Measurements from ENCODE around the gene NOL3. TPM values are rescaled to one million over a fixed set of nuclear protein-coding genes. Genes with fewer than 3 reads are reported as not detected.

Gene NOL3
- total RNA-seq, 1 experiment from 2014 or later = 0.15 TPM

DNA sequence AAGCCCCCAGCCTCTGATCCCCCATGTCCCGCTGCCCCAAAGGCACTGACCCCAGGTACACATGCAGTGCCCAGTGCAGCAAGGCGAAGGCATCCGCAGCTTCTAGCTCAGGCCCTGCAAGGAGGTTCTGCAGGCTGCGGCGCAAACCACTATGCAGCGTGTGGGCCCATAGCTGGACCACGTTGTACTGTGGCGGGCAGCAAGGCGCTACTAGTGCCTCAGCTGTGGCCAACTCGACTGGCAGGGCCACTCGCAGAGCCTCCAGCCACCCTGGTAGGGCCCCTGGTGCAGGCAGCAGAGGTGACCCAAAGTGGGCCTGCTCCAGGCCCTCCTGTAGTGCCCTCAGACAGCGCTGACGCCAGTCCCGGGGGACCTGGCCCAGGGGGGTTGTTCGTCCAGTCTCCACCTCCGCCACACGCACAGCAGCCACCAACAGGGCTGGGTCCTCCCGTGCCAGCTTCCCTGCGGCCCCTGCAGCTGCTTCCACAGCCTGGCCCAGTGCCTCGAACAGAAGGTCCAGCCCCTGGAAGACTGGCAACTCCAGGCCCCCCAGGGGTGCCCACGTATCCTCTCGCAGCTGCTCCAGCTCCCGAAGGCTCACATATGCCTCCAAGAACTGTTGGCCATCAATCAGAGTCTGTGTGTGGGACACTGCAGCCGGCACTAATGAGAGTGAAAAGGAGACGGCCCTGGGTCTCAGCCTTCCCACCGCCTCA, 17.0 kb downstream of the NOL3 start:
- H3K9me2 ChIP-seq (replicated peaks; ENCODE audit: insufficient read depth, low read length) = no peaks in the 10 kb centered on the region
- H3K4me3 ChIP-seq (ENCODE audit: low read length) = no peak overlapping the region
- H4K20me1 ChIP-seq (ENCODE audit: insufficient read depth, low read depth, low read length) = peaks cover 2% of the 10 kb centered on the region; the same call in 1 of the 2 replicates
- no peaks in the 10 kb centered on the region for H3K36me3 ChIP-seq (ENCODE audit: insufficient read depth, low read length)
- no peak overlapping the region for H3K27ac ChIP-seq (ENCODE audit: low read length)
- H2AFZ ChIP-seq (ENCODE audit: low read length) = no peak overlapping the region
- H3K9me3 ChIP-seq (ENCODE audit: low read length) = no peaks in the 10 kb centered on the region
- no peaks in the 10 kb centered on the region for H3K27me3 ChIP-seq (ENCODE audit: low read length)
- DNase-seq = no peak
- no peak overlapping the region for H3K9ac ChIP-seq (ENCODE audit: low read length)
- H3K79me2 ChIP-seq (ENCODE audit: low read length) = peaks cover 3% of the 10 kb centered on the region
- no peak overlapping the region for H3K4me2 ChIP-seq (ENCODE audit: low read depth, low read length, poor library complexity, severe bottlenecking)
- H3K4me1 ChIP-seq (ENCODE audit: low read length) = peaks cover 19% of the 10 kb centered on the region

DNA sequence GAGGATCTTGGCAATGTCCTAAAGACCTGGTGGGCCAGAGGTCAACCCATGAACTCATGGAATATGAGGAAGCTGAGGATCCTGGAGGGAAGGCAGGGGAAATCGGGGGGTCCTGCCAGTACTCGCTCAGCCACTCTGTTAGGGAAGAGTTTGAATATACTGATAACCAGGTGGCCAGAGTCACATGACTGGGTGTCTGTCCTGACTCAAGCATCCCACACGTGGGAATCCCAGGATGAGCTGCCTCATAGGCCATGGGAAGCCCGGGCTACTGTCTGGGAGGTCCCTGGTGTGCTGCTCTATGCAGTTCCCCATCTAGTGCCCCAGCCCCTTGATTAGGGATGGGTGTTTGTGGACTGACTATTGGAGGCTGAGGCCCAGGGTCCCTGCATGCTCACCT, 18.0 kb downstream of the NOL3 start:
- H3K9me3 ChIP-seq (ENCODE audit: low read length) = no peaks in the 10 kb centered on the region
- no peak overlapping the region for H3K27ac ChIP-seq (ENCODE audit: low read length)
- peaks cover 16% of the 10 kb centered on the region for H3K4me1 ChIP-seq (ENCODE audit: low read length)
- DNase-seq = no peak
- H3K9ac ChIP-seq (ENCODE audit: low read length) = no peak overlapping the region
- H2AFZ ChIP-seq (ENCODE audit: low read length) = no peak overlapping the region
- peaks cover 1% of the 10 kb centered on the region; the same call in 1 of the 2 replicates for H3K36me3 ChIP-seq (ENCODE audit: insufficient read depth, low read length)
- H4K20me1 ChIP-seq (ENCODE audit: insufficient read depth, low read depth, low read length) = peaks cover 12% of the 10 kb centered on the region
- no peak overlapping the region for H3K4me2 ChIP-seq (ENCODE audit: low read depth, low read length, poor library complexity, severe bottlenecking)
- no peak overlapping the region for H3K4me3 ChIP-seq (ENCODE audit: low read length)
- no peaks in the 10 kb centered on the region for H3K27me3 ChIP-seq (ENCODE audit: low read length)
- H3K79me2 ChIP-seq (ENCODE audit: low read length) = peaks cover 13% of the 10 kb centered on the region
- H3K9me2 ChIP-seq (replicated peaks; ENCODE audit: insufficient read depth, low read length) = no peaks in the 10 kb centered on the region

DNA sequence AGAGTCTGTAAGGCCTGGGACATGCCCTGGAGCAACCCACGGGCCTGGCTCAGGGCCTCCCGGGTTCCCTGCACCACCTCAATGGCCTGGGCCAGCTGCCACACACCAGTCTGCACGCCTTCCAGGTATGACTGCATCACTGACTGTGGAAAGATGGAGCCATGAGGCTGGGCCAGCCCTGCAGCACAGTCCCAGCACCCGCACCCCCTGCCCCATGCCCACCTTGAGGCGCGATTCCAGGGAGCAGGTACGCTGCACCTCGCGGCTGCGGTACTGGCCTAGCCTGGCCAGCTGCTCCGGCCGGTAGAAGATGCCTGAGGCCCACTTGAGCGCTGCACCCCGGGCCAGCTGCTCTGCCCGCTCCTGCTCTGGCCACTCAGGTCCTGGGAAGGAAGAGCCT, 18.5 kb downstream of the NOL3 start:
- no peaks in the 10 kb centered on the region for H3K27me3 ChIP-seq (ENCODE audit: low read length)
- no peak overlapping the region for H3K4me3 ChIP-seq (ENCODE audit: low read length)
- DNase-seq = no peak
- H3K9ac ChIP-seq (ENCODE audit: low read length) = no peak overlapping the region
- H4K20me1 ChIP-seq (ENCODE audit: insufficient read depth, low read depth, low read length) = peaks cover 17% of the 10 kb centered on the region
- no peaks in the 10 kb centered on the region for H3K9me2 ChIP-seq (replicated peaks; ENCODE audit: insufficient read depth, low read length)
- H2AFZ ChIP-seq (ENCODE audit: low read length) = no peak overlapping the region
- no peaks in the 10 kb centered on the region for H3K9me3 ChIP-seq (ENCODE audit: low read length)
- peaks cover 20% of the 10 kb centered on the region for H3K4me1 ChIP-seq (ENCODE audit: low read length)
- no peak overlapping the region for H3K4me2 ChIP-seq (ENCODE audit: low read depth, low read length, poor library complexity, severe bottlenecking)
- H3K79me2 ChIP-seq (ENCODE audit: low read length) = peaks cover 18% of the 10 kb centered on the region
- H3K27ac ChIP-seq (ENCODE audit: low read length) = no peak overlapping the region
- H3K36me3 ChIP-seq (ENCODE audit: insufficient read depth, low read length) = peaks cover 6% of the 10 kb centered on the region; the same call in 1 of the 2 replicates

DNA sequence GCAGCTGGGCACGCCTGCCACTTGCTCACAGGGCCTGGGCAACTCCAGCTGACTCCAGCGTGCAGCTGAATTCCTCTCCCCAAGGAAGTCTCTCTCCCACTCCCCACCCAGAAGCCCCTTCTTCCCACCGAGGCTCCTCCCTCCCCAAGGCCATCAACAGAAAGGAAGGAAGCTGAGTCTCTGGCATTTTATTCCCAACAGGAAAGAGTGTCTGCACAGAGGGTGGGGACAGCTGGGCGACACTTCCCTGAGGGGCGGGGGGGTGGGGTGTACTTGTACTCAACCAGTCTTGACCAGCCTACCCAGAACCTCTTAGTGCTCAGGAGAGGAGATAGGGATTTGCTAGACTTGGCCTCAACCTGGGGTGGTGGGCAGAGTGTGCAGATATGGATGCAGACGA, 19.7 kb downstream of the NOL3 start, which contains the start of gene EXOC3L1:
Gene EXOC3L1 (minus strand): TSS at position 96 of the 400 bp plus-strand sequence. CDS start 460 bp downstream, outside the sequence.
- Histone ChIP-seq H3K9me2 (replicated peaks; ENCODE audit: insufficient read depth, low read length) (no peaks in the 10 kb centered on the region), H3K9ac (ENCODE audit: low read length) (no peak within 1 kb of the TSS), H3K27ac (ENCODE audit: low read length) (no peak within 1 kb of the TSS), H4K20me1 (ENCODE audit: insufficient read depth, low read depth, low read length) (peaks cover 28% of the 10 kb centered on the region), H3K4me1 (ENCODE audit: low read length) (peaks cover 16% of the 10 kb centered on the region), H3K36me3 (ENCODE audit: insufficient read depth, low read length) (peaks cover 12% of the 10 kb centered on the region; the same call in 1 of the 2 replicates), H3K4me3 (ENCODE audit: low read length) (no peak within 1 kb of the TSS), H3K79me2 (ENCODE audit: low read length) (peaks cover 26% of the 10 kb centered on the region), H3K9me3 (ENCODE audit: low read length) (no peaks in the 10 kb centered on the region), H2AFZ (ENCODE audit: low read length) (no peak within 1 kb of the TSS; the same call in 1 of the 2 replicates), H3K4me2 (ENCODE audit: low read depth, low read length, poor library complexity, severe bottlenecking) (no peak within 1 kb of the TSS), H3K27me3 (ENCODE audit: low read length) (no peaks in the 10 kb centered on the region)
- no peak for DNase-seq

DNA sequence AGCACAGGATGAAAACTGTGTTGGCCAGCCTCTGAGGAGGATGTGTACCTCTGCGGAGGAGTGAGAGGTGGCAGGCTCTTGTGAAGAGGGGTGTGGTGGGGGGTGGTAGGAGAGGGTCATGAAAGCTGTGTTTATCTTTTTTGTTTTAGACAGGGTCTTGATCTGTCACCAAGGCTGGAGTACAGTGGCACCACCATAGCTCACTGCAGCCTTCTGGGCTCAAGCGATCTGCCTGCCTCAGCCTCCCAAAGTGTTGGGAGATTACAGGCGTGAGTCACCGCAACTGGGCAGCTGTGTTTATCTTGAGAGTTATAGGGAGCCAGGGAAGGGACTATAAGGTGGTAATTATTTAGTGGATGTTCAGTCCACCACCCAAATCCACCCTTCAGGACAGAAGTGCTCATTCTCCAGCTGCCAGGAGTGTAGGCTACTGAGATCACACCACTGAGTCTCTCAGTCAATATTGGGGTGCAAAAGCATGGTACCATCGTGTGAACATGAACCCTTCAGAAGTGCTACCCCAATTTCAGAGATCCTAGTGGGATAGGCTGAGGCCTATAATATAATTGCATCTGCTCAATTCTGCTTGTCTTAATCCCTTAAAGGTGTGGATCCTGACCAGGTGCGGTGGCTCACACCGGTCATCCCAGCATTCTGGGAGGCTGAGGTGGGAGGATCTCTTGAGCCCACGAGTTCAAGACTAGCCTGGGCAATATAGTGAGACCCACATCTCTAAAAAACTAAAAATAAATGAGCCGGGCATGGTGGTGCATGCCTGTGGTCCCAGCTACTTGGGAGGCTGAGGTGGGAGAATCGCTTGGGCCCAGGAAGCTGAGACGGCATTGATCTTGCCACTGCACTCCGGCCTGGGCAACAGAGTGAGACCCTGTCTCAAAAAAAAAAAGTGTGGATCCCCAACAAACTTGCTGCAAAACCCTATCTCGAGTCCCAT, 20.4 kb downstream of the NOL3 start:
- H3K9me2 ChIP-seq (replicated peaks; ENCODE audit: insufficient read depth, low read length) = no peaks in the 10 kb centered on the region
- H3K4me1 ChIP-seq (ENCODE audit: low read length) = peaks cover 16% of the 10 kb centered on the region
- no peak overlapping the region for H3K9ac ChIP-seq (ENCODE audit: low read length)
- H3K9me3 ChIP-seq (ENCODE audit: low read length) = no peaks in the 10 kb centered on the region
- H2AFZ ChIP-seq (ENCODE audit: low read length) = no peak overlapping the region; the same call in 1 of the 2 replicates
- peaks cover 28% of the 10 kb centered on the region for H4K20me1 ChIP-seq (ENCODE audit: insufficient read depth, low read depth, low read length)
- H3K27ac ChIP-seq (ENCODE audit: low read length) = no peak overlapping the region
- H3K27me3 ChIP-seq (ENCODE audit: low read length) = no peaks in the 10 kb centered on the region
- no peak overlapping the region for H3K4me3 ChIP-seq (ENCODE audit: low read length)
- no peak overlapping the region for H3K4me2 ChIP-seq (ENCODE audit: low read depth, low read length, poor library complexity, severe bottlenecking)
- peaks cover 12% of the 10 kb centered on the region; the same call in 1 of the 2 replicates for H3K36me3 ChIP-seq (ENCODE audit: insufficient read depth, low read length)
- H3K79me2 ChIP-seq (ENCODE audit: low read length) = peaks cover 26% of the 10 kb centered on the region
- DNase-seq = no peak

DNA sequence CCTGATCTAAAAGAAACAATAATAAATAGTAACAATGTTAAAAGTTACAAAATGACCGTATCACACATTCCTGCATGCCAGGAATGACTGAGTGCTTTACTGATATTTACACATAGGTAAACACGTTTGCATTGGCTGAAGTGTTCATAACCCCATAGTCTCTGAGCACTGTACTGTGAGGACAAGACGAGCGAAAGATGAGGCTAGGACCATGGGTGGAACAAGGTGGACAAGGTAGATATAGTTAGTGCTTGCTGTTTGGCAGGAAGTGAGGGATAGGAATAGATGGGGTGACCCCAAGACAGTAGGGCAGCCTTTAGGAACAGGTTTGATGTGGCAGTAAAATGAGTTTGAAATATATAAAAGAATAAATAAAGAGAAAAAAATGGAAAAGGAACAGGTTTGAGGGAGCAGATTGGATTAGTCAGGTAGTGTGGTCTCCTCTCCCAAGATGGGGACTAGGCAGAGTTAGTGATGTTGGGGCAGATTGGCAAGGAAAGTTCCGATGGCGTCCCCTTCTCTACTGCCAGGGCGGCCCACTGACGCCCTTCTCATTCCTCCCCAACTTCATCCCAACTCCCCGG, 21.2 kb downstream of the NOL3 start:
- no peak for DNase-seq
- Histone ChIP-seq H3K27ac (ENCODE audit: low read length) (no peak overlapping the region), H3K4me1 (ENCODE audit: low read length) (peaks cover 16% of the 10 kb centered on the region), H3K4me2 (ENCODE audit: low read depth, low read length, poor library complexity, severe bottlenecking) (peak overlapping the region; percentile 99), H3K36me3 (ENCODE audit: insufficient read depth, low read length) (peaks cover 12% of the 10 kb centered on the region; the same call in 1 of the 2 replicates), H3K9me3 (ENCODE audit: low read length) (no peaks in the 10 kb centered on the region), H2AFZ (ENCODE audit: low read length) (0 out of 2 replicates have a peak overlapping the region, but pooled peaks have one; percentile 70), H3K4me3 (ENCODE audit: low read length) (peak overlapping the region; percentile 100), H3K9me2 (replicated peaks; ENCODE audit: insufficient read depth, low read length) (no peaks in the 10 kb centered on the region), H3K79me2 (ENCODE audit: low read length) (peaks cover 26% of the 10 kb centered on the region), H3K27me3 (ENCODE audit: low read length) (no peaks in the 10 kb centered on the region), H4K20me1 (ENCODE audit: insufficient read depth, low read depth, low read length) (peaks cover 28% of the 10 kb centered on the region), H3K9ac (ENCODE audit: low read length) (peak overlapping the region; percentile 100; the same call in 1 of the 2 replicates)

DNA sequence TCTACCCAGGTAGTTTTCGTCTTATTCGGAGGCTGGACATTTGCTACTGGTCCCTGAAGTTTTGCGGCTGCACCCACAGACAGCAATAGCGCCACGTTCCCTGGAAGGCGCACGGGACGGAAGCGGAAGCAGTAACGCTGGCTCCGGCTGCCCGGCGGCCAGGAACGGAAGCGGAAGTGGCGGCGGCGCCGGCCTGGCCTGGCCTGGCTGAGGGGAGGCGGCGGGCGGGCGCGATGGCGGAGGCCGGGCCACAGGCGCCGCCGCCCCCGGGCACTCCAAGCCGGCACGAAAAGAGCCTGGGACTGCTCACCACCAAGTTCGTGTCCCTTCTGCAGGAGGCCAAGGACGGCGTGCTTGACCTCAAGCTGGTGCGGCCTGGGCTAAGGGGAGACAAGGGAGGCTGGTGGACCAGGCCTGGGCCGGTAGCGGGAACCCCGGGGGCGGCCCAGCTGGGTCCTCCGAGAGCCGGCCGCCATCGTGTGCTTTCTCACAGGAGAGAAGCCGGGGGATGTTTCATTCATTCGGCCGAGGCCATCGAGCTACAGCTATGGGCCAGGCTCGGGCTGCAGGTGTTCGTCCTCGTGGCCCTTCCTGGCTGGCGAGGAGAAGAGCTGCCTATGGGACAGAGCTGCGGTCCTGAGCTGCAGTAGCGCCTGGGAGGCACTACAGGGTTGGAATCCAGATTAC, 21.8 kb downstream of the NOL3 start, which contains the start of gene E2F4:
Gene E2F4 (plus strand): TSS at position 161 of the 687 bp plus-strand sequence. CDS start 73 bp downstream, at position 234.
- Histone ChIP-seq H3K36me3 (ENCODE audit: insufficient read depth, low read length) (peaks cover 12% of the 10 kb centered on the region; the same call in 1 of the 2 replicates), H3K9me2 (replicated peaks; ENCODE audit: insufficient read depth, low read length) (no peaks in the 10 kb centered on the region), H4K20me1 (ENCODE audit: insufficient read depth, low read depth, low read length) (peaks cover 28% of the 10 kb centered on the region), H3K9me3 (ENCODE audit: low read length) (no peaks in the 10 kb centered on the region), H3K9ac (ENCODE audit: low read length) (peak within 1 kb of the TSS; percentile 100), H3K27me3 (ENCODE audit: low read length) (no peaks in the 10 kb centered on the region), H3K27ac (ENCODE audit: low read length) (peak within 1 kb of the TSS; percentile 58; the same call in 1 of the 2 replicates), H3K4me1 (ENCODE audit: low read length) (peaks cover 16% of the 10 kb centered on the region), H3K79me2 (ENCODE audit: low read length) (peaks cover 26% of the 10 kb centered on the region), H2AFZ (ENCODE audit: low read length) (0 out of 2 replicates have a peak within 1 kb of the TSS, but pooled peaks have one; percentile 70), H3K4me2 (ENCODE audit: low read depth, low read length, poor library complexity, severe bottlenecking) (peak within 1 kb of the TSS; percentile 99), H3K4me3 (ENCODE audit: low read length) (peak within 1 kb of the TSS; percentile 100)
- DNase-seq = peak; percentile 97
